ENCODE results near the gene JOSD2.

Gene JOSD2

GRCh38 chr19:50510121-50510670 is 795 bp downstream of the JOSD2 start:
- H3K27me3 Mint-ChIP-seq: no peaks in the 10 kb centered on the region
- no peaks in the 10 kb centered on the region for H3K9me3 Mint-ChIP-seq
- peak overlapping the region; percentile 99 for H3K27ac Mint-ChIP-seq
- H3K4me1 Mint-ChIP-seq: peaks cover 13% of the 10 kb centered on the region
- H3K36me3 Mint-ChIP-seq: peaks cover 2% of the 10 kb centered on the region
- peak overlapping the region; percentile 95 for H3K4me3 Mint-ChIP-seq

- H3K9me3 Mint-ChIP-seq: no peaks in the 10 kb centered on the region
Observed at GRCh38 chr19:50509366-50509765, 1.6 kb downstream of the JOSD2 start.

GRCh38 chr19:50508843-50509190 is 2.2 kb downstream of the JOSD2 start:
- Mint-ChIP-seq H3K27me3 (no peaks in the 10 kb centered on the region), H3K27ac (peak overlapping the region; percentile 77), H3K4me3 (peak overlapping the region; percentile 51), H3K36me3 (peaks cover 2% of the 10 kb centered on the region), H3K4me1 (peaks cover 13% of the 10 kb centered on the region), H3K9me3 (no peaks in the 10 kb centered on the region)

More at GRCh38 chr19:50509366-50509765, 1.6 kb downstream of the JOSD2 start:
- H3K4me1 Mint-ChIP-seq: peaks cover 13% of the 10 kb centered on the region
- H3K36me3 Mint-ChIP-seq: peaks cover 2% of the 10 kb centered on the region
- H3K27ac Mint-ChIP-seq: peak overlapping the region; percentile 30
- peak overlapping the region; percentile 64 for H3K4me3 Mint-ChIP-seq
- no peaks in the 10 kb centered on the region for H3K27me3 Mint-ChIP-seq

GRCh38 chr19:50507376-50507775 is 3.6 kb downstream of the JOSD2 start:
- Mint-ChIP-seq H3K36me3 (peaks cover 2% of the 10 kb centered on the region), H3K4me1 (peaks cover 13% of the 10 kb centered on the region), H3K9me3 (no peaks in the 10 kb centered on the region), H3K4me3 (no peak overlapping the region), H3K27me3 (no peaks in the 10 kb centered on the region), H3K27ac (no peak overlapping the region)

GRCh38 chr19:50506700-50507099 is 4.3 kb downstream of the JOSD2 start:
- Mint-ChIP-seq H3K9me3 (no peaks in the 10 kb centered on the region), H3K36me3 (peaks cover 2% of the 10 kb centered on the region), H3K27ac (no peak overlapping the region), H3K4me3 (no peak overlapping the region), H3K4me1 (peaks cover 10% of the 10 kb centered on the region), H3K27me3 (no peaks in the 10 kb centered on the region)

GRCh38 chr19:50505856-50506611 is 5.0 kb downstream of the JOSD2 start:
- H3K27me3 Mint-ChIP-seq: no peaks in the 10 kb centered on the region
- no peak overlapping the region for H3K4me3 Mint-ChIP-seq
- no peaks in the 10 kb centered on the region for H3K9me3 Mint-ChIP-seq
- peaks cover 2% of the 10 kb centered on the region for H3K36me3 Mint-ChIP-seq
- H3K27ac Mint-ChIP-seq: no peak overlapping the region
- H3K4me1 Mint-ChIP-seq: peaks cover 5% of the 10 kb centered on the region

GRCh38 chr19:50501568-50502475 is 9.2 kb downstream of the JOSD2 start:
- no peaks in the 10 kb centered on the region for H3K9me3 Mint-ChIP-seq
- peaks cover 1% of the 10 kb centered on the region for H3K36me3 Mint-ChIP-seq
- no peak overlapping the region for H3K27ac Mint-ChIP-seq
- H3K4me1 Mint-ChIP-seq: no peaks in the 10 kb centered on the region
- no peak overlapping the region for H3K4me3 Mint-ChIP-seq
- H3K27me3 Mint-ChIP-seq: no peaks in the 10 kb centered on the region

- H3K27me3 Mint-ChIP-seq: no peaks in the 10 kb centered on the region
- H3K27ac Mint-ChIP-seq: no peak overlapping the region
- H3K9me3 Mint-ChIP-seq: no peaks in the 10 kb centered on the region
- no peaks in the 10 kb centered on the region for H3K4me1 Mint-ChIP-seq
- no peak overlapping the region for H3K4me3 Mint-ChIP-seq
- peaks cover 1% of the 10 kb centered on the region for H3K36me3 Mint-ChIP-seq
Observed at GRCh38 chr19:50501186-50501567, 9.8 kb downstream of the JOSD2 start.

- peaks cover 1% of the 10 kb centered on the region for H3K36me3 Mint-ChIP-seq
- no peaks in the 10 kb centered on the region for H3K27me3 Mint-ChIP-seq
- no peak overlapping the region for H3K4me3 Mint-ChIP-seq
- H3K4me1 Mint-ChIP-seq: no peaks in the 10 kb centered on the region
- H3K27ac Mint-ChIP-seq: no peak overlapping the region
- no peaks in the 10 kb centered on the region for H3K9me3 Mint-ChIP-seq
Observed at GRCh38 chr19:50500753-50501151, 10.2 kb downstream of the JOSD2 start.

GRCh38 chr19:50500060-50500752 is 10.8 kb downstream of the JOSD2 start:
- Mint-ChIP-seq H3K4me3 (no peak overlapping the region), H3K27me3 (no peaks in the 10 kb centered on the region)

GRCh38 chr19:50498219-50499056 is 12.6 kb downstream of the JOSD2 start:
- Mint-ChIP-seq H3K9me3 (no peaks in the 10 kb centered on the region), H3K36me3 (peaks cover 1% of the 10 kb centered on the region), H3K4me3 (no peak overlapping the region), H3K4me1 (no peaks in the 10 kb centered on the region), H3K27me3 (no peaks in the 10 kb centered on the region), H3K27ac (no peak overlapping the region)

More at GRCh38 chr19:50500060-50500752, 10.8 kb downstream of the JOSD2 start:
- no peaks in the 10 kb centered on the region for H3K9me3 Mint-ChIP-seq
- peaks cover 1% of the 10 kb centered on the region for H3K36me3 Mint-ChIP-seq
- H3K4me1 Mint-ChIP-seq: no peaks in the 10 kb centered on the region
- no peak overlapping the region for H3K27ac Mint-ChIP-seq

GRCh38 chr19:50497022-50497405 is 14.0 kb downstream of the JOSD2 start:
- no peak overlapping the region for H3K27ac Mint-ChIP-seq
- H3K9me3 Mint-ChIP-seq: no peaks in the 10 kb centered on the region
- H3K36me3 Mint-ChIP-seq: peaks cover 1% of the 10 kb centered on the region
- peaks cover 6% of the 10 kb centered on the region for H3K4me1 Mint-ChIP-seq
- no peaks in the 10 kb centered on the region for H3K27me3 Mint-ChIP-seq
- H3K4me3 Mint-ChIP-seq: no peak overlapping the region

- Mint-ChIP-seq H3K9me3 (no peaks in the 10 kb centered on the region), H3K4me3 (no peak overlapping the region), H3K36me3 (peaks cover 1% of the 10 kb centered on the region), H3K4me1 (peaks cover 12% of the 10 kb centered on the region), H3K27ac (no peak overlapping the region), H3K27me3 (no peaks in the 10 kb centered on the region)
Observed at GRCh38 chr19:50496189-50497021, 14.6 kb downstream of the JOSD2 start.

GRCh38 chr19:50495020-50495531 is 15.9 kb downstream of the JOSD2 start:
- peaks cover 24% of the 10 kb centered on the region for H3K4me1 Mint-ChIP-seq
- H3K9me3 Mint-ChIP-seq: no peaks in the 10 kb centered on the region
- H3K4me3 Mint-ChIP-seq: no peak overlapping the region
- peaks cover 1% of the 10 kb centered on the region for H3K36me3 Mint-ChIP-seq
- H3K27ac Mint-ChIP-seq: no peak overlapping the region
- H3K27me3 Mint-ChIP-seq: no peaks in the 10 kb centered on the region
